Activated CD4-positive, alpha-beta T cell treated with anti-CD3 and anti-CD28 coated beads, Interleukin-2, amount 50 U/mL, for 24 hours (primary cell): ENCODE results near the gene CACNA2D3.

Source experiments
- DNase-seq, 2 donors: peaks; one replicate each; pipeline ENCODE4 v3.0.0-alpha.2; 2020; ENCODE audit warnings: low read depth in 1 of 2, low spot score in 1 of 2

CACNA2D3 gene

DNA sequence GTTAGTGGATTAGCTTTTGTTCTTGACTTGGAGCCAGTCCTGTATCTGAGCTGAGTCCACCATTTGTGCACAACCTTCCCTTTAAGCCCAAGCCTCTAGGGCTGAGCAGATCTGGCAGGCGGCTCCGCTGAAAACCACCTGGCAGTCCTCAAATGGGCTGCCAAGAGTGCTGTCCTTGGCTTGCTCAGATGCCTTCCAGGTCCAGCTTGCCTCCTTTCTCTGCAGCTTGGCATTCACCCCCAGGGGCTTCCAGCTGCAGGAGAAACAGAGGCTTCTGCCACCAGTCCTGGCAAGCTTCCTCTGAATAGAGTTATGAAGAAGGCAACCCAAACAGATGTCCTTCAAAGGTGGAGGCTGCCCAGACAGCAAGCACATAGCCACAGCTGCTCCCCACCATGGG is 708.8 kb downstream of the CACNA2D3 start:
- DNase-seq: no peak

DNA sequence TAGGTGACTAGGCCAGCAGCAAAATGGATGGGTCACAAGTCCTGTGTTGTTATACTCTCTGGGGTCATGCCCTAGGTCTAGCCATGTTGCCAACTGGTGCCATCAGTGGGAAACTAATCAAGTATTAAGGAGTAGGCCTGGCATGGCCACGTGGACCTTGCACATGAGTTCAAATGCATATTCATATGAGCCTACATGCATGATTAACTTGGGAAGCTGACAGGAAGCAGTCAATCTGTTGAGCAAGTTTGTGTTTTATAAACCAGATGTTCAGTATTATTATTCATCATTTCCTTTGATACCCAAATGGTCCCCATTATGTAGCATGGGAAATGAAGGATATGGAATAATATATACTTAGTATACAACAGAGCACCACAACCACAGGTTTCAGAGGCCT is 710.5 kb downstream of the CACNA2D3 start:
- DNase-seq: no peak

DNA sequence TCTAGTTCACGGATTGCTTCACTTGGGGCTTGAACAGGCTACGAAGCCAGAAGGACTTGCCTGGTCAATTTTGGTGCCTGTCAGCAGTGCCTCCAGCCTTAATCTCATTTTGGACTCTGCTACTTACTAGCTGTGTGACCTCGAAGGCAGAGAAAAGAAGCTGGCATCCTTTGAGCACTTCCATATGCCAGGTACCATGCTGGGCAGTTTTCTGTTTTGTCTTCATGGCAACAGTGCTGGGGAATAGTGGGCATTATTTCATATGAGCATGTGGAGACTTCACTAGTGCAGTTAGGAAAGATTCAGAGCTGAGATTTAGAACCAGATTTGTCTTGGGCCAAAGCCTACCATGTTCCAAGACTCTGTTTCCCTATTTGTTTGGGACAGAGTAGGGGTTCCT is 713.3 kb downstream of the CACNA2D3 start:
- DNase-seq: no peak

DNA sequence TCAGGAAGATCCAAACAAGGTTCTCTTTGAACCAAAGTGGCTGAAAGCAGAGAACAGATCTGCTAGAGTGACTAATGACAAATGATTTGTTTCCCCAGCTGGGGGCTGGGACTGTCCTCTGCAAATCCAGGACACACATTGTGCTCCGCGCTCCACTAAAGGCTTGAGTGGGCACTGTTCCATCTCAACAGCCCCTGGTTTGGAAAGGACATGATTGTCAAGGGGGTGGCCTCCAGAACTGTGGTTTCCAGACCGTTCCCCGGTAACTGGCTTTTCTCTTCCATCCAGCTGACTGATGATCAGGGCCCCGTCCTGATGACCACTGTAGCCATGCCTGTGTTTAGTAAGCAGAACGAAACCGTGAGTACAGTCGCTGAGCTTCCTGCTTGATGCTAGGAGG is 714.5 kb downstream of the CACNA2D3 start:
- no peak for DNase-seq

DNA sequence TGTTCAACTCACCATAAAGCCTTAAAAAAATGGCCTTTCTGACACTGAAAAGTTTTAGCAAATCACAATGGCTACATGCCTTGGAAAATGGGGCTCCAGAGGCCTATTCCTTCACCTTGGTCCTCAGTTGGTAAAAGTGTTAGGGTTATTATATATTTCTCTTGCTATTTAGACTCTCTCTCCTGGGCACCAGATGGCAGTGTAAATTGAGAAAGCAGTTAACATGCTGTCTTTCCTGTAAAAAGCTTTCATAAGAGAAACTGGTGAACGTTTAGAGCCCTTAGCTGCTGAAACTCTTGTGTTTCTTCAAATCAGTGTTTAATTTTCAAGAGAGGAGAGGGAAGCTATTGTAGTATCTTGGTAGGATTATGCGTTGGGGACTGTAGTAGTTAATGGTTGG is 715.6 kb downstream of the CACNA2D3 start:
- DNase-seq: no peak

DNA sequence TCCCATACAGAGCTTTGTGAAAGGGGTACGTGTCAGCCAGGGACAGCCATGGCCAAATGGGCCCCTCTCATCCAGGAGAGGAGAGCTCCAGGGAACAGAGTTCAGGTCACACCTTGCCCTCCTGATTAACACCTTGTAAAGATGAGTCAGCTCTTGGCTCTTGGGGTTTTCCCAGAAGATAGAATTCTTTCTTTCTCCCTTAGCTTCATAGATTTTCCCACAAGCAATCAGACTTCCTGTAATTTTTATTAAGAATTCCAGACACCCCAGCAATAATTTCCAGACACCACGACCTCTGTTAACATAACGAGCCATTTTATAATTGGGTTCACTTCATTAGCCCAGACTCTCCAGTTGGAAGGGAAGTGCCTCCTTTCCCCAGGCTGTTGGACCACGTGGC is 719.1 kb downstream of the CACNA2D3 start:
- no peak for DNase-seq

DNA sequence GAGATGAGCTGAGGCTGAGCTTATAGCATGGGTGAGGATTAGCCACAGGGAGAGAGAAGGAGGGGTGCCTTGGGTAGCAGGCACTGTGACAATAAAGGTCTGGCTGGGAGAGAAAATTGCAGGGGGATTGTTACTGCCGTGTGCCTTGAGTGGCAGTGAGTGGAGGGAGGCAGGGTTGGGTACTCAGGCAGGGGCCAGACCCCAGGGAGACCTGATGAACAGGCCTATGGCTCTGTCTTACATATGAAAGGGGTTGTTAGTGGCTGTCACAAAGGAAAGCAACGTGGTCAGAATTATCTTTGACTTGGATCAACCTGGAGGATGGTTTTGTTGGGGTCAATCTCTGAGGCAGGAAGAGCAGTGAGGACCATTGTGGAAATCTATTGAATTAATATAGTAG is 721.0 kb downstream of the CACNA2D3 start:
- no peak for DNase-seq

DNA sequence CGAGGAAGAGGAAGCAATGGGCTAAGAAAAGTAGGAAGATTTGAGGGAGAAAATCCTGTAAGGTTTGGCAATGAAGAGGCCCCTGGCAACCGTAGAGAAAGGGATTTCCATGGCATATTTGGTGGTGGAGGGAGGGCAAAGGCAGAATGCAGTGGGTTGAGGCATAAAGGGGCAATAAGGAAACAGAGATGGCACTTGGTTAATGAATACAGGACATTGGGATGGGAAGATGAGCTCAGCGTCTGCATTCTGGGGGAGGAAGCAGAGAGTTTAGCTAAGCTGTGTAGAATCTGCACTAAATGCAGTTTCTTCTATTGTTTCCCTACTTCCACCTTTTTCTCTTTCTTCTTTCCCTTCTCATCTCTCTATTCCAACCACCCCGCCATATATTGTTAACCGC is 721.9 kb downstream of the CACNA2D3 start:
- DNase-seq: no peak

DNA sequence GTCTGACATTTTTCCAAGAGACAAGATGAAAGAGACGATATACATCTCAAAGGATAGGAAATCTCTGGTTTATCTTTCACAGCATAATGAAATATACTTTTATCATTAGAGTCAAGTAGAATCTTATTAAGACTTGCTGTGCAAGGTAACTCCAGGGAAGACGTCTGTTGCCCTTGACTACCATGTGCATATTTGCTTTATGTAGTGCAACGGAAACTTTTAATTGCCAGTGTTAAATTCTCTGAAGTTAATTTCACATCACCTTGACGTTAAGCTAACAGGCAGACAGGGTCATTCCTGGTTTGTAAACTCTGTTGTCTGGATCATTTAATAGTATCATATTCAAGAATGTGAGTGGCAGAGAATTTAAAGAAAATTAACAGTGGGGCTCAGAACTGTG is 722.7 kb downstream of the CACNA2D3 start:
- DNase-seq: no peak

DNA sequence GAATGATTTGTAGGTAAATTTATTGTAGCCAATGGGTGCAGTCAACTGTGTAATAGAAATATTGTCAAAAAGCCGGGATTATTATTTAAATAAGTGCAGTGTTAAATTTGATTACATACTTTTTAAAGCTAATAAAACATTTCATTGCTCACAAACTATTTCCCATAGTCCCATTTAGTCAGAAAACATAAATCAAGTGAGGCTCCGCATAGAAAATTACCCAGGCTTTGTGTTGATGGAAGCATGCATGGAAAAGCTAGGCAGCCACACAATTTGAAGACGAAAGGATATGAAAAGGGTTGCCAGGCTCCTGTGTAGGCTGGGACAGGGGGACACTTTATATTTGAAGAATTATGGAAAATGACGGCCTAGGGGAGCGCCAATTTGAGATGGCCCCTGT is 723.2 kb downstream of the CACNA2D3 start:
- DNase-seq: no peak

DNA sequence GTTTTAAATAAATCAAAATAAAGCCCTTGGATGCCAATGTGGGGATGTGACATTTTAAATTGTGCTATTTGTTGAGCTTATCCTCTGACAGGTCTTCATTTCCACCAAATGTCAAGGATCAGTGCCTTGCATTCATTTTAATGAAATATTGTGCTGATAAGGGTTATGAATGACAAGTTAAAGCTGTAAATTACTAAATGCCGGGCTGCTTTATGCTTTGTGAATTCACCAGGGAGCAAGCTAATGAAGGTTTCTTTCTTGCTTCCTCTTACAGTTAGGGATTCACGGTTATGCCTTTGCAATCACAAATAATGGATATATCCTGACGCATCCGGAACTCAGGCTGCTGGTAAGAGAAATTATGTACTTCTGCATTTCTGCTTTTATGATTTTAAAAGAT is 723.8 kb downstream of the CACNA2D3 start:
- DNase-seq: no peak

DNA sequence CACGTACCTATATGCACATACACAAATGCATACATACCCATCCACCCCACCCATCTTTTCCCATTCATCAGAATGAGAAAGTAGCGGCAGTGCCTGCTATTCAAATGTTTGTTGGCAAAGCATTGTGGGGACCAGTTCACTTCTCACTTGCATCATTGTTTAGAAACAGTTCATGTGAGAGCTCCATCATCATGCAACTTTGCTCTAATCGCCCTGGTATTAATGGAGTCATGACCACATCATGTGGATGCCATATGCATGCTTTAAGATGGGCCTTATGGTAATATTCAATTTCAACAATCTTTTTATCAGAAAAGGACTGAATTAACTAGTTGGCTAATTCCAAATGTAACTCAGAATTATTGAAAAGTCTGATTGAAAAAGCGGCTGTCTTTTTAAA is 725.0 kb downstream of the CACNA2D3 start:
- no peak for DNase-seq

DNA sequence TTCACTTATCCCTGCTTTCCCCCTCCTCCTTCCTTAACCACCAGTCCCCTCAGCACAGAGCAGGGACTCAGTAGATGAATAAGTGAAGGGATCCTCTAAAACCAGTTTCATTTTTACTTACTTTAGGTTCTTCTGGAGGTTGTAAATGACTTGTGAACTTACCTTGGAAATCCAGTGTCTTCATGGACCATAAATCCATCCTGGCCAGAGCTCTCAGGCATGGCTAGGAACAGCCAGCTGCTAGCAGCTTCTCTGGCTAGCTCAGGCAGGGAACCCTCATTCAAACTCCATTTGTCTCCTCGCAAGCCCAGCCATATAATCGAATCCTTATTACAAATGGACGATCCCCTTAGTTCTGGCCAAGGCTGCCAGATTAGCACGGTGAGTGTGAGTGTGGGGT is 727.0 kb downstream of the CACNA2D3 start:
- no peak for DNase-seq

DNA sequence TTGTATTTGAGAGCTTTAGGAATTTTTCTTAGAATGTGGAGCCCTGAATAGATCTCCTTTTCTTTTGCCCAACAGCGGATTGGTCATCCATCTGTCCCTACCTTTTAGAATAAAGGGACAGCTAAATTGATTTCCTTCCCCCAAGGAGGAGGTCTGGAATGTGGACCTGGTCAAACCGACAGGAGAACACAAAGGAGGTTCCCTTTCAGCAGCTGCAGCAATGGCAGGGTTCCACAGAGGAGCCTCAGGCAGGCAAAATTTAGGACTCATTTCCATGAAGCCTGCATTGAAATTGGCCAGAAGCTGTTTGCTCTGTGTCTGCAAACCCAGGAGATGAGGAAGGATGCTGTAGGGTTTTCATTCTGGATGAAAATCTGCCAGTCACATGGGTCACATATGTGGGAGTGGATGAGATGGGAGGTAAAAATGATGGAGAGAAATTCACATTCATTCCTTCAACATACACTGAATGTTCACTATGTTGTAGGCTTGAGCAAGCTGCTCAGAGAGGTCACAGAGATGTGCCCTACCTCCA is 728.2 kb downstream of the CACNA2D3 start:
- DNase-seq: no peak

DNA sequence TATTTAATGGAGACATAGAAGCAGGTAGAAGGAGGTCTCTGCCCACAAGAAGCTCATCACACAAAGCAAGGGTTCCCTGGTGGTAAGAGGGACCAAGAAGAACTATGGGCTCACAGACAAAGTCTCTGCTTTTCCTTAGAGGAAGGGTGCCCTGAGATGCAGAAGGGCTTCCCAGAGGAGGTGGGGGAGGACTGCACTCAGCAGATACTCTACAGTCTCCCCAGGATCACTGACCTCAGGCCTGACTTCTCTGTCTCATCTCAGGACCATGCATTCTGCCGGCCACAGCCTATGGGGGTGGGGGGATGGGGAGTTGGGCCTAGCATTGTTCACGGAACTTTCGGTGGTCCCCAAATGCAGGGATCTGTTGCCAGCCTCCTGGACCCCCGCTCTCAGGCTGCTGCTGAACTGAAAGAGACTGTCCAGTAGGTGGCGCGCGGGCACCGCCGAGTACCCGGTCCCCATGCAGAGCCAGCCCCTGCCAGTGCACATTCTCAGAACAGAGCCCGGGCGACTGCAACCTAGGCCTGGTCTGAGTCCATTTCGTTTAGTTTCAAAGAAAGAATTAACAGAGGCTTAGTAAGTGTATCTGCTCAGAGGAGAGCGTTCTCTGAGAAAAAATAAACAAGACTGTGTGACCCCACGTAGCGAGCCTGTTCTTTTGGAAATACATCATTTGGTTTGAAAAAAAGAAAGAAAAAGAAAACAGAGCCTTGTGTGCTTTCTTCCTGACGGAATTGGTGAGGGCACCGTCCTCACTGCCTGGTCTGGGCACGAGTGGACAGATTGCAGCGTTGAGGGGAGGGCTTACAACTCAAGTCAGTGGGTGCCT is 731.4 kb downstream of the CACNA2D3 start:
- peak in 1 of 2 donors; percentile 5 for DNase-seq

DNA sequence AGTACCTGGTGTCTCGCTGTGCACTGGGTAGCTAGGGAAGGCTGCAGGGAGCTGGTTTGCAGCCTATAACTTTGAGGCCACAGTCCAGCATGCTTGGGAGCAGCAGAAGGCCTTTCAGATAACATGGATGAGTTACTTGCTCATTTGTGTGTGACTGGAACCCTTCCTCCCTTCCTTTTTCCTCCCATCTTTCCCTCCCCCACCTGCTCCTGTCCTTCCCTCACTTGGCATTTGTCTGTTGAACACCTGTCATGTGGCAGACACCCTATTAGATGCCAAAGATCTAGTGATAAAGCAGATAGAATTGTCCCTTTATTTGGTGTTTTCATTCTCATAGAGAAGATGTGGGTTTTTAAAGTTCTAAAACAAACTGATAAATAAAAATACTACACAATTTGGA is 733.9 kb downstream of the CACNA2D3 start:
- DNase-seq: no peak

DNA sequence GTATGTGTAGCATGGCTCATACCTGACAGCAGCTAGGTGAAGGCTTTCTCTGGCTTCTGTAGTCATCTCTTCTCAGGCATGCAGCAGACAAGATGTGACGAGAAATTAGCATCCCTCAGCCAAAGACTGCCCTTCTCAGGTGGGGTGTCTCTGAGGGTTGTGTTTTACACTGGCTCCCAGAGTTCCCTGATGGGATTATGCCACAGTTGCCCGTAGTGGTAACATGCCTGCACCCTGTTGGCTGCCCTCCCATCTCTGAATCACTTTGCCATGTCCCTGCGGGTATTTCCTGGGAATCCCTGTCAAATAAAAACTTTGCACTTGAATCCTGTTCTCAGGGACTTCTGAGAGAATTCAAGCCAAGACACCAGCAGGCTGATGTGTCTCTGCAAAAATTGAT is 735.0 kb downstream of the CACNA2D3 start:
- no peak for DNase-seq

DNA sequence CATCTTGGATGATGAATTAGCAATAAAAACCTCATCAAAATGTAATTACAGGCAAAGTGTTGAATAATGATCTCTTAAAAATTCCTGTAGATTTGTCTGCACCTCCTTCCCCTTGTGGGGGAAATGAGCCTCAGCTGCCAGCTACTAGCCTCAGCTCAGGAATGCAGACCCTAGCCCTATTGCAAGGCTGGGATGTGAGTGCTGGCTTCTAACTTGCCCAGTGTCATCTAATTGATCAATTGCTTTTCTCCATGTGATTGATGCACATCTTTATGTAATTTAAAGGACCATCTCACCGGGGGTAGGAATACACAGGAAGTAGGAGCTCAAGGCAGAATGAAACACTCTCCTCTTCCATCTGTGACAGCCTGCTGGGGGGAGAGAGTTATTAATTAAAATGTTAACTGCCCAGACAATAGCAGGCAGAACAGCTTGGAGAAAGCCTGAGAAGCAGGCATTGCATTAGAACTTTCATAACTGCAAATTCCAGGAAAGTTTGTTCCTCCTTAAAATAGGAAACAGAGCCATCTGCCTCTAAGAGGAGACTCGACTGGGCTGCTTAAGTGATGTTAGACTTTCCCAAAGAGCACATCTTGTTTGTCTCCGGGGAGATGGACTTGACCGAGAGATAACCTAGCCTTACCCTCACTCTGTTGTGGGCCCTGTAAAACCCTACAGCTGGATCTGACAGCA is 735.9 kb downstream of the CACNA2D3 start:
- DNase-seq: no peak

DNA sequence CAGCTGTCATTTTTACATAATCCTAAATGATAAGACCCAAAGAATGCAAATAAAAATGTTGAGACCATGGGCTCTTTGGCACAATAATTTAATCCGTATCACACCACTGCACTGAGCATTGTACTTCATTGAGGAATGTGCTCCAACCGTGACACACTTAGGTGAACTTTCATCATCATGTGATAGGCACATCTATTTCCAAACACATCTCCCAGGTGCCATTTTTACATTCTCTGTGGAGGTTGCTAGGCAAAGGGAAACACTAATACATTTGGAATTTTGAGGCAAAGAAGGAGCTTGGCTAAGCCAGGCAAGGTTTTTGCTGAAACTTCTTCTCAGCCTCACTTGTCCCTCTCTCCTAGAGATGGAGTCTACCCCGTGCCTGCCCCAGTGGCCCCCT is 736.8 kb downstream of the CACNA2D3 start:
- DNase-seq: no peak

DNA sequence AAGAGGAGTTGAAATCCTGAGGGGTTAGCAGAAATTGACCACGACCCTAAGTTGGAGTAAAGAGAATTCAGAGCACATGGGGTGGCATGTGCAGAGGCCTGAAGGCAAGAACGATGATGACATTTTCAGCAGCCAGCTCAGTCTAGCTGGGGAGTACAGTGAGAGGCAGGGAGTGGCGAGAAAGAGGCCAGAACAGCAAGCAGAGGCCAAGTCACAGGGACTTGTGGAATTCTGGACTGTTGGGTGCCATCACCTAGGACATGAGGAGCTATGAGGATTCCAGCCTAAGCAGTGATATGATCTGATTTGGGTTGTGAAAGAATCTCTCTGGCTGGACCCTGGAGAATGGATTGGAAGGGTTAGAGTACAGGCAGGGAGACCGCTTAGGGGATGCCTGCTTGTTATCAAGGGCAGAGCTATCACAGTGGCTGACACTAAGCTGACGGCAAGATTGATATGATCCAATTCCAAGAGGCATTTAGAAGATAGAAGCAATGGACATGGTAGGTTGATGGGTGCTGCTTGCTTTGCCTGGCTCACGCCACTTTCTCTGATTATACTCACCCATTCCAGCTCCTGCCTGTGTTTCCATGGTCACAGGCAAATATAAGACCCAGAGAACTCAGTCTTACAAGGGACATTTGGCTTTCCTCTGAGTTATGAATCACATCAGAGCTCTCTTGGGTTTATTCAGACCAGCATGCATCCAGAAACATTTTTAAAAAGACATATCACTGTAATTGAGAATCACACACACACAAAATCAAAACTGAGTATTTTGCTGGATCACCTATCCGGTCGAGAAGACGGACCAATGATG is 739.1 kb downstream of the CACNA2D3 start:
- DNase-seq: no peak

DNA sequence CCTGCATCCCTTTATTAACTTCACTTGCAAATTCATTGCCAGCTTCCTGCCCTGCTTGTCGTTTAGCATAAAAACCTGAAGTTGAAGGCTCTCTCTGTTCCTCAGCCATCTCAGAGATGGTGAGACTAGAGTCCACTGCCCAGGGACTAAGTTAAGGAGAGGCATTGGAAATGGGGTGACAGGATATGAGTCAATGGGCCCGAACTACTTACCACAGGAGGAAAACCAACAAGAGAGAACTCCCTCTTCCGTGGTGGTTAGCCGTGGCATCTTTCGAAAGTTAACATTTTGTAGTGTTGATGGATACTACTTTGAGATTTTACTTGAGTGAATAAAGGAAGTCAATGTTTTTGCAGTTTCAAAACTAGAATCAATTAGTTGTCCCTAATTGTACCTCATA is 740.2 kb downstream of the CACNA2D3 start:
- no peak for DNase-seq

DNA sequence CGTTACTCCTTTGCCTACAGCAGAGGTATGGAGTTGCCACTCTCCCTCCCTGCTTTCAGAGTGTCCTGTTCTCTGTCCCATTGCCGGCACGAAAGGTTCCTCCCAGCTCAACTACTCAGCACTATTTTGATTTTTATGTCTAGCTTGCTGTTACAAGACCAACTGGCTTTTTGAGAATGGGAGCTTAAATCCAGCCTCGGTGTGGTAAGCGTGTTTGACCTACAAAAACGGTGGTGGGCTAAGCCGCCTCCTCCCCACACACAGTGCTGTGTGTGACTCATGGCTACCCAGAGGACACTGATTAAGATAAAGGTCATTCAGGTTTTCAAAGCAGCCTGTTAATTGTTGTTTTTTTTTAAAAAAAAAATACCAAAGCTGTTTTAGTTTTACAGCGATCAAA is 741.0 kb downstream of the CACNA2D3 start:
- DNase-seq: no peak
